Body of pancreas (tissue), 4 donors: ENCODE measurements around the gene OSTN. TPM values are rescaled to one million over a fixed set of nuclear protein-coding genes. Genes with fewer than 3 reads are reported as not detected.

Experiments
- ATAC-seq: fragments of 150-250 bp; one replicate; pipeline ENCODE4 v1.9.1; 2016
- DNase-seq, 4 donors: peaks; one replicate each; pipeline ENCODE4 v3.0.0-alpha.2; 2019
- H3K27ac ChIP-seq, 4 donors: fragments of 200-600 bp; sonication (generic); 1 replicate in 3 of 4; 2 replicates in 1 of 4; pipeline versions ENCODE4 v1.5.1 to v1.6.1; 2016 to 2019; ENCODE audit warnings: mild to moderate bottlenecking in 1 of 4, mixed read lengths in 1 of 4, moderate library complexity in 1 of 4
- H3K27me3 ChIP-seq, 2 donors: fragments of 200-600 bp; sonication (generic); one replicate each; pipeline ENCODE4 v1.6.0; 2016; ENCODE audit warnings: mild to moderate bottlenecking in 1 of 2
- H3K36me3 ChIP-seq, 2 donors: fragments of 200-600 bp; sonication (generic); replicated peaks in 1 of 2; 2 replicates each; pipeline ENCODE4 v1.5.1; 2016; ENCODE audit warnings: low read depth in 2 of 2; ENCODE audit not compliant: insufficient read depth in 1 of 2
- H3K4me1 ChIP-seq: fragments of 200-600 bp; sonication (generic); one replicate; pipeline ENCODE4 v1.6.0; 2016
- H3K4me3 ChIP-seq, 2 donors: fragments of 200-600 bp; sonication (generic); 1 replicate in 1 of 2; 2 replicates in 1 of 2; pipeline ENCODE4 v1.5.1; 2016 to 2019
- H3K9me3 ChIP-seq, 3 donors: fragments of 200-600 bp; sonication (generic); 1 replicate in 2 of 3; 2 replicates in 1 of 3; pipeline ENCODE4 v1.5.1; 2016
- CTCF ChIP-seq, 7 experiments: fragments of 450-650 bp in 4 of 7; fragments of 200-600 bp in 3 of 7; sonication (generic) in 3 of 7; IDR thresholded peaks; one replicate each; pipeline ENCODE4 v1.5.1; 2016 to 2019; ENCODE audit warnings: antibody characterized with exemption in 7 of 7
- POLR2A ChIP-seq, 3 donors: fragments of 450-650 bp; IDR thresholded peaks; one replicate each; pipeline ENCODE4 v1.6.1; 2016; ENCODE audit warnings: antibody characterized with exemption in 3 of 3, mild to moderate bottlenecking in 2 of 3
- WGBS, 2 donors: methylation state at CpG; one replicate each; pipeline ENCODE4 v1.1.5; 2017; 5-methylcytosine and 5-hydroxymethylcytosine counted together
- intact Hi-C: fragments of 100-400 bp; cut with DNase I; formaldehyde crosslinking; loops from one replicate; pipeline ENCODE4 v1.15.1; 2023
- total RNA-seq, 2 donors: library from RNA; depleted of rRNA; stranded (reverse); fragments of >200 nt; gene quantifications; one replicate each; pipeline ENCODE4 v1.1.0, GENCODE V29; 2016

Gene OSTN
- total RNA-seq, 2 donors from 2014 or later = not detected

DNA sequence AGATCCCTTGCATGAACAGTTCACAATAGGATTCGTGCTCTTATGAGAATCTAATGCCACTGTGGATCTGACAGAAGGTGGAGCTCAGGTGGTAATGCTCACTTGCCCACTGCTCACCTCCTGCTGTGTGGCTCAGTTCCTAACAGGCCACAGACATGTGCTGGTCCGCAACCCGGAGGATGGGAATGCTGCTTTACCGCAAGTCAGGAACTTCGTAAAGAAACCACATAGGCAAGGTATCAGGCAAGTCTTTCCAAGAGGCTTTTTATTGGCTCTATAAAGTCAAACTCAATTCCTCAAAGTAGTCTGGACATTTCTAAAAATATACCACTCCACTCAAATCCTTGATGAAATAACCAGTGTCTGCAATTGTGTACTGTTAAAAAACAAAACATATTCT is 56.1 kb downstream of the OSTN start:
- H3K4me3 ChIP-seq = no peak overlapping the region
- intact Hi-C loops = no loop called here
- no peak overlapping the region for H3K27ac ChIP-seq
- no peak for TF ChIP-seq POLR2A (IDR thresholded peaks at IDR 0.05)
- no peak for TF ChIP-seq CTCF (IDR thresholded peaks at IDR 0.05)
- DNase-seq (no peak), ATAC-seq (no peak)
- H3K4me1 ChIP-seq = no peaks in the 10 kb centered on the region
- no peaks in the 10 kb centered on the region for H3K9me3 ChIP-seq
- H3K27me3 ChIP-seq = no peaks in the 10 kb centered on the region
- H3K36me3 ChIP-seq = no peaks in the 10 kb centered on the region
- 80 to 91% methylated on average over 5 of the region's 5 CpGs for WGBS, 2 donors

DNA sequence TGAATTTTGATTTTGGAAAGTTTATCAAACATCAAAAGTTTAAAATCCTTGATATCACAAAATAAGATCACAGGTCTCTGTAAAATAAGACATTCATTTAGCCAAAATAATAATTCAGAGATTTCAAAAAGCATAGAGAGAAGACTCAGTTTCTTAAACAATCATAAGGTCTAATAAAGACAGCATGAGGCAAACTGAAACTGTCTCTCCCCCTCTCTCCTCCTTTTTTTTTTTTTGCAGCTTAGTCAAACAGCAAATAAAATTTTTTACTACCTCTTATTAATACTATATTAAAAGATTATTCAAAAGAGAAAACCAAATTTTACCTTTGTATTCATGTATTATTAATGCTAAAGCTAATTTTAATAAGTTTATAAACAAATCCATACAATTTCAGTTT is 57.4 kb downstream of the OSTN start:
- H3K36me3 ChIP-seq = no peaks in the 10 kb centered on the region
- no peak for DNase-seq
- H3K27ac ChIP-seq = no peak overlapping the region
- H3K4me1 ChIP-seq = no peaks in the 10 kb centered on the region
- H3K4me3 ChIP-seq = no peak overlapping the region
- TF ChIP-seq POLR2A (IDR thresholded peaks at IDR 0.05) (no peak), CTCF (IDR thresholded peaks at IDR 0.05) (no peak)
- no peaks in the 10 kb centered on the region for H3K9me3 ChIP-seq
- H3K27me3 ChIP-seq = no peaks in the 10 kb centered on the region
- no peak for ATAC-seq
- intact Hi-C loops = no loop called here

DNA sequence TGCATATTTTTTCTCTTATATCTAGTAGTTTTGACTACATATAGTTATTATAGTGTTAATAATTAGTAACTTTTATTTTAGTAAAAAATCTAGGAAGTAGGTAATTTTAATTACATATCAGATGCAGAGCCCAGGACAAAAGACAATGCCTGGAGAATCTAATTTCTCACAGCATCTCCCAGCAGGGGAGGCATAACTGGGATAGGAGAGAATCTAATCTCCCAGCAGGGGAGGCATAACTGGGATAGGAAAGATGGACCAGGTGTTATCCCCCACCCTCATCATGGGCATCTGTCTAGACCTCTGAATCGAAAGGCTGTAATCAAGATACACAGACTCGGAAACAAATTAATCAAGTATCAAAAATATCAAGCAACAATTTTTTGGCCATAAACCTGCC is 58.2 kb downstream of the OSTN start:
- Histone ChIP-seq H3K4me3 (no peak overlapping the region), H3K9me3 (no peaks in the 10 kb centered on the region), H3K36me3 (no peaks in the 10 kb centered on the region), H3K27me3 (no peaks in the 10 kb centered on the region), H3K27ac (no peak overlapping the region), H3K4me1 (no peaks in the 10 kb centered on the region)
- TF ChIP-seq CTCF (IDR thresholded peaks at IDR 0.05) (no peak), POLR2A (IDR thresholded peaks at IDR 0.05) (no peak)
- 78 to 88% methylated on average over 2 of the region's 2 CpGs for WGBS, 2 donors
- intact Hi-C loops = no loop called here
- no peak for ATAC-seq
- DNase-seq = no peak

DNA sequence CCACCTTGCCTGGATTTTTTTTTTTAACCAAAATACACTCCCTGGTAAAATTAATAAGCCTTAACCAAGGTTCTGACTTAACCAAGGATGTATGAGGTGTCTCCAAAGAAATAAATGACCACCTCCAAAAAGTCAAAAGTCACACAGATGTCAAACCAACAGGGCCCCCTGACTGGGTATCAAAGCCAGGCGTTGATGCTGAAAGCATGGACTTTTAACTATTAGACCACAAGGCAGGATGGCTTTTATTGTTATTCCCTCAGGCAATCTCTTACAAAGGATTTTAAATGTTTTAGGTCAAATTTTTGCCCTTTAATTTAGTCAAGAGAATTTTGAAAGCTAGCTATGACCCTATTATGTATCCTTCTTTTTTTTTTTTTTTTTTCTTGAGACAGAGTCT is 60.4 kb downstream of the OSTN start:
- DNase-seq = no peak
- 0 to 41% methylated on average over 1 of the region's 1 CpG for WGBS, 2 donors
- Histone ChIP-seq H3K36me3 (no peaks in the 10 kb centered on the region), H3K9me3 (no peaks in the 10 kb centered on the region), H3K27me3 (no peaks in the 10 kb centered on the region), H3K4me1 (no peaks in the 10 kb centered on the region), H3K4me3 (no peak overlapping the region), H3K27ac (no peak overlapping the region)
- intact Hi-C loops = no loop called here
- no peak for ATAC-seq
- TF ChIP-seq POLR2A (IDR thresholded peaks at IDR 0.05) (no peak), CTCF (IDR thresholded peaks at IDR 0.05) (no peak)

DNA sequence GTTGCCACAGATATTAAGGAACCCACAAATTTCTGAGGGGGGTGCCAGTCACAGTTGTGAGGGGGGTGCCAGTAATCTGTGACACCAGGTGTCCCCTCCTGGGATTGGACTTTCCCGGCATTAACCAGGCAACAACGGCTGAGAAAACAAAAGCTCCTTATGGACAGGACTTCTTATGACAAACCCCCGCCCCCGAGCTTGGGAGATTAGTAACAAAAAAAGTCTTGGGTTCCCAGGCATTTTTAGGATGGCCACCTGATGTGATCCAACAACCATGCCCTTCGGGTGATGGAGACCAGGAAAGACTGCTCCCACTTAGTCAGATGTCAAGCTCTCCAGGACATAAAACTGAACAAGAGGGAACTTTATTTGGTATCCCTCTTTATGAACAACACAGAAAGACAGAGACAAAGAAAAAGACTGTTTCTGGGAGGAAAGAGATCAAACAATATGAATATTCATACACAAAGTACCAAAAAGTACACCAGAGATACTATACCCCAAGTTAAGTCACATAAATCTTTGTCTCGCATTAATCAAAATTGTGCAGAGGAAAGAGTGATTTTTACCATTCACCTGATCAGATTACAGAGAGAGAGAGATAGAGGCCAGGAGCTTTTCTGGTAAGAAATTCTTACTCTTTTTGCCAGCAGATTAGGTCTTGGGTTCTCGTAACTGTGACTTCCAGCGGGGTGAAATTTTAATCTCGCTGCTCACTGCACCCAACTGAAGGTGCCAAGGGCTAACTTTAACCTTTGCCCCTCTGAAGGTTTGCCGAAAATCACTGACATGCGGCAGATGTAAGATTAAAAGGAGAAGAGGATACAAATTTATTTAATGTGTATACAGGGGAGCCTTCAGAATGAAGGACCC is 61.6 kb downstream of the OSTN start:
- Histone ChIP-seq H3K27me3 (no peaks in the 10 kb centered on the region), H3K4me3 (no peak overlapping the region), H3K36me3 (no peaks in the 10 kb centered on the region), H3K9me3 (no peaks in the 10 kb centered on the region), H3K4me1 (no peaks in the 10 kb centered on the region), H3K27ac (no peak overlapping the region)
- no peak for TF ChIP-seq CTCF (IDR thresholded peaks at IDR 0.05)
- TF ChIP-seq POLR2A (IDR thresholded peaks at IDR 0.05) = no peak
- 57 to 66% methylated on average over 11 of the region's 11 CpGs for WGBS, 2 donors
- ATAC-seq (no peak), DNase-seq (no peak)
- intact Hi-C loops = no loop called here
